HUES64 (cell line): Measurements from ENCODE around the gene NOSTRIN.

ENCODE experiments used
- H3K27ac ChIP-seq: 2 replicates; pipeline ENCODE4 v1.7.0; 2013; ENCODE audit warnings: low read depth, low read length, inconsistent platforms
- H3K27me3 ChIP-seq: 2 replicates; pipeline ENCODE4 v1.6.1; 2013; ENCODE audit warnings: mild to moderate bottlenecking, low read length; ENCODE audit not compliant: insufficient read depth
- H3K36me3 ChIP-seq: 2 replicates; pipeline ENCODE4 v1.6.1; 2013; ENCODE audit warnings: mild to moderate bottlenecking, low read length; ENCODE audit not compliant: insufficient read depth
- H3K4me1 ChIP-seq: 2 replicates; pipeline ENCODE4 v1.6.1; 2013; ENCODE audit warnings: mild to moderate bottlenecking, low read length, moderate library complexity; ENCODE audit not compliant: insufficient read depth
- H3K4me3 ChIP-seq: 2 replicates; pipeline ENCODE4 v1.5.1; 2013; ENCODE audit warnings: mild to moderate bottlenecking, low read length, moderate library complexity
- H3K9ac ChIP-seq: 2 replicates; pipeline ENCODE4 v1.6.1; 2013; ENCODE audit warnings: mild to moderate bottlenecking, low read depth, low read length
- H3K9me3 ChIP-seq: 2 replicates; pipeline ENCODE4 v1.6.1; 2013; ENCODE audit warnings: low read depth, low read length; ENCODE audit not compliant: insufficient read depth
- WGBS: fragments of 150-250, 120-280 bp; methylation state at CpG from one replicate; pipeline ENCODE4 v1.1.7; 2013; ENCODE audit warnings: missing lambda C conversion rate; 5-methylcytosine and 5-hydroxymethylcytosine counted together

The NOSTRIN gene

DNA sequence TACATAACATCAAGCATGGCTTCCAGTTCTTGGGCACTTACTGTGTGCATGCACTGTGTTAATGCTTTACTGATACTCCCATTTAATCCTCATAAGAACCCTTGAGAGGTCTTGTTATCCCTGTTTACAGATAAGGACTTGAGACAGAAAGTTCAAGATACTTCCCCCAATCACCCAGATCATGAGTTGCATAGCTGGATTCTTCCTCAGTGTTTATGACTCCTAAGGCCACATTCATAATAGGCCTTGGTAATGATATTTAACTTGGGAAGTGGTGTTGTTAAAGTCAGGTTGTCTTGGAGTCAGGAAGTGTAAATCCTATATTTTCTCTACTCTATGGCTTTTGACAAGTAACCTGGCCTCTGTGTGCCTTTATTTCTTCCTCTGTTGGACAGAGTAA, 22.7 kb downstream of the NOSTRIN start:
- no peaks in the 10 kb centered on the region for H3K9me3 ChIP-seq
- no peak overlapping the region for H3K4me3 ChIP-seq
- H3K27ac ChIP-seq = no peak overlapping the region
- H3K9ac ChIP-seq = no peak overlapping the region
- no peaks in the 10 kb centered on the region for H3K27me3 ChIP-seq
- H3K4me1 ChIP-seq = no peaks in the 10 kb centered on the region
- no peaks in the 10 kb centered on the region for H3K36me3 ChIP-seq

DNA sequence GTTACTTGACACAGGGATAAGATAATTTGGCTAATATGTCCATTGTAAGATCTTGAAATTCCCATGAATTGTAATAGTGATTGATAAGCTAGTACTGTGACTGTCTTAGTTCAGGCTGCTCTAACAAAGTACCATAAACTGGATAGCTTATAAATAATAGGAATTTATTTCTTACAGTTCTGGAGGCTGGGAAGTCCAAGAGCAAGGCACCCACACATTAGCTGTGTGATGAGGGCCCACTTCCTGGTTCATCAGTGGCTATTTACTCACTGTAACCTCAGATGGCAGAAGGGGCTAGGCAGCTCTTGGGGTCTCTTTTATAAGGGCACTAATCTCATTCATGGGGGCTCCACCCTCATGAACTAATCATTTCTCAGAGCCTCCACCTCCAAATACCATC, 28.5 kb downstream of the NOSTRIN start:
- no peaks in the 10 kb centered on the region for H3K9me3 ChIP-seq
- no peaks in the 10 kb centered on the region for H3K4me1 ChIP-seq
- no peaks in the 10 kb centered on the region for H3K27me3 ChIP-seq
- no peak overlapping the region for H3K4me3 ChIP-seq
- no peak overlapping the region for H3K9ac ChIP-seq
- H3K27ac ChIP-seq = no peak overlapping the region
- H3K36me3 ChIP-seq = no peaks in the 10 kb centered on the region

GRCh38 chr2:168831662-168832061, 29.2 kb downstream of the NOSTRIN start:
- no peaks in the 10 kb centered on the region for H3K4me1 ChIP-seq
- H3K27me3 ChIP-seq = no peaks in the 10 kb centered on the region
- H3K4me3 ChIP-seq = no peak overlapping the region
- no peak overlapping the region for H3K27ac ChIP-seq
- no peak overlapping the region for H3K9ac ChIP-seq
- H3K36me3 ChIP-seq = no peaks in the 10 kb centered on the region
- no peaks in the 10 kb centered on the region for H3K9me3 ChIP-seq

DNA sequence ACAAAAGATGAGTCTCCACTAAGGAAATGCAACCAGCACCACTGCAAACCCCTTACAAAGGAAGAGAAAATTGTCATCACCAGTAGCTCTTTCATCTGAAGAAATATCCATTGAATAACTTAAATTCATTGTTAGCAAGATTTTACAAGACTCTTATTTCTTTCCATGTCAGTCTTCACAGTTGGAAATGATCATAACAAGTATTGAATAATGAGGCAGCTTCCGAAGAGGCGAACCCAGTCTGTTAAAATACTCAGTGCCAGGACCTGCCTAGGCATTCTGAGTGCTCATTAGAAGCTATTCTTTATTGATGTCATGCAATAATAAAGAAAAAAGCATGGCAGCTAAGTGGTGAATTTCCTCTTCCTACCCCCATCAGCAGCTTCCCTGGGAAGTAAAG, 33.5 kb downstream of the NOSTRIN start:
- H3K4me3 ChIP-seq = no peak overlapping the region
- no peaks in the 10 kb centered on the region for H3K27me3 ChIP-seq
- no peak overlapping the region for H3K27ac ChIP-seq
- 95% methylated on average over 2 of the region's 2 CpGs for WGBS
- H3K4me1 ChIP-seq = no peaks in the 10 kb centered on the region
- H3K9me3 ChIP-seq = no peaks in the 10 kb centered on the region
- no peaks in the 10 kb centered on the region for H3K36me3 ChIP-seq
- no peak overlapping the region for H3K9ac ChIP-seq

DNA sequence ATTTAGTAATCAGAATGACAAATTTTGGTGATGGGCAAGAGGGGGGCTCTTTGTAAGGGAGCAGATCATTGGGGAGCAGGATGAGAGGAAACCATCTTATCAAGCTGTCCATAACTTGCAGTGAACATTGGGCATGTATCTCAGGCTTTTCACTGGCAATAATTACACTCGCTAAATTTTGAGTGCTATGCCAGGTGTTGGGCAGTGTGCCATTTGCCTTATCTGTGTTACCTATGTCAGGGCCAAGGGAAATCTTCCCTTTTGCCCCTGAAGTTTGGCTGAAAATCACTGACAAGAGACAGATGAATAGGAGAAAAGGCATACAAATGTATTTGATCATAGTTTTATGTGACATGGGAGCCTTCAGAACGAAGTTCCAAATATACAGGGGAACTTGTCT, 39.0 kb downstream of the NOSTRIN start:
- Histone ChIP-seq H3K4me3 (no peak overlapping the region), H3K27ac (no peak overlapping the region), H3K9me3 (no peaks in the 10 kb centered on the region), H3K27me3 (no peaks in the 10 kb centered on the region), H3K9ac (no peak overlapping the region), H3K4me1 (no peaks in the 10 kb centered on the region), H3K36me3 (no peaks in the 10 kb centered on the region)
- 96% methylated on average over 2 of the region's 2 CpGs for WGBS

DNA sequence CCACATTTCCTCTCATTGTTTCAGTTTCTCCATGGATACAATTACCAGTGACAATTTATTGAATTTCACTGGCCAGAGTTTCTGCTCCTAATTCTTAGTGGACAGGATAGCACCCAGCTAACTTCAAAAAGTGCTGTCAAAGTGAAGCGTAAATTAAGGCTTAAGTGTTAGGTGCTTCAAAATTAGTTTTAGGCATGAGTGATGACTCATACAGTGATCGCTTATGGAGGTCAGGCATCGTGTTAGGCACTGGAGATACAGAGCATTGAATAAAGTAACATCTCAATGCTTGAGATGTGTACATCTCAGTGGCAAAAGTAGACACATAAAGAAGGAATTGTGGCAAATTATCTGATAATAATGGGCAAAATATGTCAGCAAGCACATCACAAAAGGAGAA, 40.8 kb downstream of the NOSTRIN start:
- WGBS = 89% methylated on average over 3 of the region's 3 CpGs

GRCh38 chr2:168848225-168848624, 45.8 kb downstream of the NOSTRIN start:
- Histone ChIP-seq H3K4me3 (no peak overlapping the region), H3K9ac (no peak overlapping the region), H3K36me3 (peaks cover 7% of the 10 kb centered on the region; the same call in 1 of the 2 replicates), H3K27me3 (no peaks in the 10 kb centered on the region), H3K4me1 (no peaks in the 10 kb centered on the region), H3K9me3 (no peaks in the 10 kb centered on the region), H3K27ac (no peak overlapping the region)
- WGBS = 76% methylated on average over 3 of the region's 3 CpGs

More for the DNA sequence above, 40.8 kb downstream of the NOSTRIN start:
- Histone ChIP-seq H3K27ac (no peak overlapping the region), H3K4me3 (no peak overlapping the region), H3K4me1 (no peaks in the 10 kb centered on the region), H3K9ac (no peak overlapping the region), H3K27me3 (no peaks in the 10 kb centered on the region), H3K36me3 (no peaks in the 10 kb centered on the region), H3K9me3 (no peaks in the 10 kb centered on the region)

- H3K4me1 ChIP-seq = no peaks in the 10 kb centered on the region
- no peaks in the 10 kb centered on the region for H3K9me3 ChIP-seq
- WGBS = 89% methylated on average over 1 of the region's 2 CpGs
- H3K4me3 ChIP-seq = no peak overlapping the region
- H3K9ac ChIP-seq = no peak overlapping the region
- H3K36me3 ChIP-seq = peaks cover 7% of the 10 kb centered on the region; the same call in 1 of the 2 replicates
- no peak overlapping the region for H3K27ac ChIP-seq
- H3K27me3 ChIP-seq = no peaks in the 10 kb centered on the region
These were observed 47.2 kb downstream of the NOSTRIN start for GRCh38 chr2:168849610-168850009.

GRCh38 chr2:168850846-168851245, 48.4 kb downstream of the NOSTRIN start:
- Histone ChIP-seq H3K36me3 (peaks cover 7% of the 10 kb centered on the region; the same call in 1 of the 2 replicates), H3K9ac (no peak overlapping the region), H3K9me3 (no peaks in the 10 kb centered on the region), H3K4me3 (no peak overlapping the region), H3K4me1 (no peaks in the 10 kb centered on the region), H3K27me3 (no peaks in the 10 kb centered on the region), H3K27ac (no peak overlapping the region)

GRCh38 chr2:168851674-168852320, 49.4 kb downstream of the NOSTRIN start:
- Histone ChIP-seq H3K4me1 (no peaks in the 10 kb centered on the region), H3K9me3 (no peaks in the 10 kb centered on the region), H3K9ac (no peak overlapping the region), H3K27ac (no peak overlapping the region), H3K36me3 (peaks cover 7% of the 10 kb centered on the region; the same call in 1 of the 2 replicates), H3K4me3 (no peak overlapping the region), H3K27me3 (no peaks in the 10 kb centered on the region)
- WGBS = 95% methylated on average over 5 of the region's 5 CpGs

DNA sequence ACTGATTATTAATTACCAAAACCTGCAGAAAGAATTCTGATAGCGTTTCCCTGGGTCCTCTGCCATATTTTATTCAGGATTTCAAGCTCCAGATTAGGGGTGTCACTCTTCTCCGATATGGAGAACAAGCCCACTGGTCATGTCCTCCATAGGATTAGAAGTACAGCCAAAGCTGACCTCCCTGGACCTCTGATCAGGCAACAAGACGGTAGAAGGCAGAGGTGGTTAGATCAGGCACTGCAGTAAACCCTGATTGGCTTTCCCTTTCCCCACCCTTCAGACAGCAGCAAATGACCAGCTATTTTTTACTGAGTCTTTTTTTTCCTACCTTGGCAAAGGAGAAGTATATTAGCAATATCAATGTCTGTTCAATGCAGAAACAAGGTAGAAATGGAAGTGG, 50.0 kb downstream of the NOSTRIN start:
- H3K36me3 ChIP-seq = peaks cover 7% of the 10 kb centered on the region; the same call in 1 of the 2 replicates
- no peaks in the 10 kb centered on the region for H3K4me1 ChIP-seq
- no peaks in the 10 kb centered on the region for H3K9me3 ChIP-seq
- 82% methylated on average over 3 of the region's 3 CpGs for WGBS
- H3K27ac ChIP-seq = no peak overlapping the region
- no peak overlapping the region for H3K9ac ChIP-seq
- no peaks in the 10 kb centered on the region for H3K27me3 ChIP-seq
- no peak overlapping the region for H3K4me3 ChIP-seq

DNA sequence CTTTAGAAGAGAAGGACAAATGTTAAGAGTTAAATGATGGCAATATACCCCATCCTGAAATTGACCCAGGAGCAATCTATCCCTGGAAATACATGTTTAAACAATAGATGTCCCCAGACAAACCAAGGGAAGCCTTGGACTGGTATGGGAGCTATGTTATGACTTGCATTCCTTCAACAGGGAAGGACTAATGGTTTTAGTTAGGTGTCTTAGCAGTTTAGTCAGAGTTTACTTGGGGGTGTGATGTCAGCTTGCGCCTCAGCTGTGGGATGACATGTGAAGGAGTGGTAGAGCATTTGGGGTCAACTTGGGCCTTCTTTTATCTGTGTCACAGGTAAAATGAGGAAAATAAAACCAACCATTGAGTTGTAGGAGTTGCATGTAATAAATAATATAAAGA, 51.0 kb downstream of the NOSTRIN start:
- Histone ChIP-seq H3K27me3 (no peaks in the 10 kb centered on the region), H3K36me3 (peaks cover 7% of the 10 kb centered on the region; the same call in 1 of the 2 replicates), H3K4me1 (no peaks in the 10 kb centered on the region), H3K27ac (no peak overlapping the region), H3K9me3 (no peaks in the 10 kb centered on the region), H3K4me3 (no peak overlapping the region), H3K9ac (no peak overlapping the region)
- 96% methylated on average over 1 of the region's 1 CpG for WGBS
